HuH-7.5 (cell line): ENCODE results near the gene MAX.
"Not testable (repeated sequence)": the region's sequence is repeated elsewhere in the genome, so short reads cannot be mapped to it uniquely, and the experiment has no call there.

ENCODE experiments used
- DNase-seq: peaks from one replicate; pipeline ENCODE4 v3.0.0; 2011; ENCODE audit warnings: low spot score

MAX gene

DNA sequence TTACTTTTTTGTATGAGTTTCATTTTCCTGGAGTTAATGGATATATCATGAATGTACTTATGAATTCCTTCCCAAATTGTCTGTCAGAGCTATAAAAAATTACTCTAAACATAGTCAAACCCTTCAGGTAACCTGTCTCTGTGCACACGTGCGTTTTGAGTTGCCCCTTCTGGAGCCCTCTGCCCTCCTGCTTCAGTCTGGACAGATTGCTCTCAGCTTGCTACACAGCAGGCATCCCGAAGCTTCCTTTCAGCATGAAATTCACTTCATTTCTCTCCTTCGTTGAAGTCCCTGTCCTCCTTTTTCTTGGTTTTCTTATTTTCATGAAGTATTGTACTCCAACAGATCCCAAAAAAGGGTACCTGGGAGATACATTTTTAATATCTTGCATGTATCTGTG is 68.3 kb downstream of the MAX start:
- no peak for DNase-seq

DNA sequence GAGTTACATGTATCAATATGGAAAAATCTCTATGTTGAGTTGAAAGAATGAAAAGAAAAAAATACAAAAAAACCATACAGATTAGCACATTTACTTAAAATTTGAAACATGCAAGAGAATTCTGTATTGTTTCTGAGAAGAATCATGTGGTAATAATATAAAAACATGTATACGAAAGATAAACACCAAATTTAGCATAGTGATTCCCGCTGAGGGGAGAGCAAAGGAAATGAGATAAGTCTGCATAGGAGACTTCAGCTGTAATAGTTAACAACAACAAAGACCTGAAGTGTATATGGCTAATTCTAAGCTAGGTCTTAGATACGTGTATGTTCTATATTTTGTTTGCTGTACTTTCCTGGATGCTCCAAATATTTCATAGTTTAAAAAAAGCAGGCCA is 69.1 kb downstream of the MAX start:
- DNase-seq = no peak

DNA sequence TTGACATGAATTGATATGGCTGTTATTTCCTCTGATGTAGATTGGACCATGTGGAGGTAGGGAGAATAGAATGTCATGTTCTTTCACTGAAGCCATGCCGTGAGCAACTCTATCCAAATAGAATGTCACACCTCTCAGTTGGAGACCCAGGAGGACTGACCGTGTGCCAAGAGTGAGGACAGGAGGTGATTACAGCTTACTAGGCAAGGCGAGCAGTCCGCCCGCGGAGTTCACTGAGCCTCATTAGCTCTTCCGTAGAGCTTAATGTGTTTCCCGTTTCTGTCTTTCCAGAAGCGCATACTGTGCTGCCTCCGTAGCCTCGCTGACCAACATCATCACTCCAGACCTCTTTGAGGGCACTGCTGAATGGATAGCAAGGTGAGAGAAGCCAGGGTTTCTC is 70.0 kb downstream of the MAX start:
- no peak for DNase-seq

DNA sequence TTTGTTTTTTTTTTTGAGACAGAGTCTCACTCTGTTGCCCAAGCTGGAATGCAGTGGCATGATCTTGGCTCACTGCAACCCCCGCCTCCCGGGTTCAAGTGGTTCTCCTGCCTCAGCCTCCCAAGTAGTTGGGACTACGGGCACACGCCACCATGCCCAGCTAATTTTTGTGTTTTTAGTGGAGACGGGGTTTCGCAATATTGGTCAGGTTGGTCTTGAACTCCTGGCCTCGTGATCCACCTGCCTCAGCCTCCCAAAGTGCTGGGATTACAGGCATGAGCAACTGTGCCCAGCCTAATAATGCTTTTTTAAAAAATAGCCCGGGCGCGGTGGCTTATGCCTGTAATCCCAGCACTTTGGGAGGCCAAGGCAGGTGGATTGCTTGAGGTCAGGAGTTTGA is 71.0 kb downstream of the MAX start:
- not testable (repeated sequence) for DNase-seq

DNA sequence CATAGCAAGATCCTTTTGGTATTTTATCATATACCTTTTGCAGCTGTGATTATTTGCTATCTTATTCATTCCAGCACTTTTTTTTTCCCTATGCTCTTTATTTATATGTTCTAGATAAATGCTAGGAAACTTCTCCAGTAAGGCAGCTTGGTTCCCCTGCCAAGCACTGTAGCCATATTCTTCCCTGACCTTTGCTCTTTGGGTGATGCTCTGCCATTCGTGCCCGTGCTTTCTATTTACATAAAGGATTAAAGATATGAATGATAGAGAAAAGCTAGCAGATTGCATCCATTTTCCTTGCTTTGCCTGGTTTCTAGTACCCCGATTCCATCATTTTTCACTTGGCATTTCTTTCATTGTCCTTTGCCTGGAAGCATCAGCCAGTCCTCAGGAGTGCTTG is 73.4 kb downstream of the MAX start:
- no peak for DNase-seq

DNA sequence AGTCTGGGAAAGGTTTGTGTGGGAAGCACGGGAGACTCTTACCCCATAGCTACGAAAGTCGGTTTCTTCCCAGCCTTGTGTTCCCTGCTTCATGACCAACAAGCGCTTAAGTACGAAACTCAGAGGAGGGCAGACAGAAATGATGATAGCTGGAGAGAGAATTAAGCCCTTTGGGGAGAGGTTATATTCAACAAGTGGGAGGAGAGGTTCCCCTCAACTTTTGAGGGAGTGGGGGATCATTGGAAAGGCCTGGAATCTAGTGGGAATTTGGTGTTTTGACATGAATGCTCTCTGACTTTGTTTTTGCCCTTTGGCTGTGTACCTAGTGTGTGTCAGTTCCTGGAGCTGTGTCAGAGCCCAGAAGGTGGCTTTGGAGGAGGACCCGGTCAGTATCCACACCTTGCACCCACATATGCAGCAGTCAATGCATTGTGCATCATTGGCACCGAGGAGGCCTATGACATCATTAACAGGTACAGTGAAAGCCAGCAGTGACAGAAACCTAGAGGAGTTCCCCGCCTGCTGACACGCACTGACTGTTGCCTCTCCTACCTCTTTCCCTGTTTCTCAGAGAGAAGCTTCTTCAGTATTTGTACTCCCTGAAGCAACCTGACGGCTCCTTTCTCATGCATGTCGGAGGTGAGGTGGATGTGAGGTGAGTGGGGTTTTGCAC is 75.1 kb downstream of the MAX start:
- no peak for DNase-seq

DNA sequence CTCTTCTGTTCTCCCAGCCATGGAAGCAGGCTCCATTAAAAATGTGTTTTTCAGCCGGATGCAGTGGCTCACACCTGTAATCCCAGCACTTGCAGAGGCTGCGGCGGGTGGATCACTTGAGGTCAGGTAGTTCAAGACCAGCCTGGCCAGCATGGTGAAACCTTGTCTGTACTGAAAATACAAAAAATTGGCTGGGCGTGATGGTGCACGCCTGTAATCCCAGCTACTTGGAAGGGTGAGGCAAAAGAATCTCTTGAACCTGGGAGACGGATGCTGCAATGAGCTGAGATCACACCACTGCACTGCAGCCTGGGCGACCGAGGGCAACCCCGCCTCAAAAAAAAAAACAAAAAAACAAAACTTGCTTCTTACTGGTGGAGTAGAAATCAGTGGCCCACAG is 75.8 kb downstream of the MAX start:
- no peak for DNase-seq

DNA sequence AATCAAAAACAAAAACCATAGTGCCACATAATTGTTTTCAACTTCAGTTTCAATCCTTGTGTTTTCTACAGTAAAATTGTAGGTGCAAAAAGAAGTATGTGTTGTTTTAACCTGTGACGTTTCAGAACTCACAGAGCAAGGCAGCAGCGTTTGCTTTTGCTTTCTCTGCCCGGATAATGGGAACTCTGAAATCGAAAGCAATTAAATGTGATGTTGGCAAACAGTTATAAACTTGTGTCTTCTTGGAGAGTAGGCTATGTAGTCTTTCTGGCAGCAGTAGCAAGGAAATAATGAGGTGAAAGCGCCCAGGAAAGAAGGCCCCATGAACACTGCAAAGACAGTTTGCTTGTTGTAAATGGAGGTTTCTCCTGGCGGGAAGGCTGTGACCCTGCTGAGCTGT is 76.5 kb downstream of the MAX start:
- DNase-seq = no peak
